ENCODE data around the gene PCNX2.

Gene PCNX2

GRCh38 chr1:232954594-232955365, 340.7 kb downstream of the PCNX2 start:
- no peak for TF ChIP-seq CTCF (IDR thresholded peaks at IDR 0.05)

DNA sequence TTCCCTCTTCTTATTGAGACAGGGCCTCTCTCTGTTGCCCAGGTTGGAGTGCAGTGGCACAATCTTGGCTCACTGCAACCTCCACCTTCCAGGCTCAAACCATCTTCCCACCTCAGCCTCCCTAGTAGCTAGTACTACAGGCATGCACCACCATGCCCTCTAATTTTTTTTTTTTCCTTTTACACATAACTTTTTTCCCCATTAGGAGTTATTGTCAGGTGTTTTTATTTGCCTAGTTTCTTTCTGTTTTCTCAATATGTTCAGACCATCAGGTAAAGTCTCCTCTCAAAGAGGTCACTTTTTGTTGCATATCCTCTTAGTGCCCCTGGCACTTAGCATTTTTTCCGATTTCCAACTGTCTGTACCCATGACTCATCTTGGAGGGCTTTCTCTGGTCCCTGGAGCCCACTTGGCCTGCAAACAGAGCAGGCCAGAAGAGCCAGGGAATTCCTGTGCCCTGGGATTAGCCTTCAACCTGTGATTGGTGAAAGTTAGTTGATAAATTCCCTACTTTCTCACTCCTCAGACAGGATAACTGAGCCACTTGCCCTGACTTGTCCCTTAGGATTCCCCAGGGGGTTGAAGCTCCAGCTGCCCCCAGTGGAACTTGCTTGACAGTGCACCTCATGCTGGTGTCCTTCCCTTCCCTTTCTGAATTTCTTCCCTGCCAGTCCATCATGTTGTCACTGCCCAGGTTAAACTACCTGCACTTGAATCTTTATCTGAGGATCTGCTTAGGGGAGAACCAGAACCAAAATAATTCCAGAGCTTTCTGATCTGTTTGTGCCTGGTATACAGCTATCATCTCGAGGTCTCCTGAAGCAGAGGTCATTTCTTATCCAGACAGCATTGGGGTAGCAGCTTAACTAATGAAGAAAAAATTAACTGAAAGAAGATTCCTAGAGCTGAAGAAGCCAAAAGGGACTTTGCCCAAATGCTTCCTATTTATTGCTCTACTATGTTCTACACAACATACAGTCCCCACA, 342.7 kb downstream of the PCNX2 start:
- TF ChIP-seq CTCF (IDR thresholded peaks at IDR 0.05): peak; percentile 77

DNA sequence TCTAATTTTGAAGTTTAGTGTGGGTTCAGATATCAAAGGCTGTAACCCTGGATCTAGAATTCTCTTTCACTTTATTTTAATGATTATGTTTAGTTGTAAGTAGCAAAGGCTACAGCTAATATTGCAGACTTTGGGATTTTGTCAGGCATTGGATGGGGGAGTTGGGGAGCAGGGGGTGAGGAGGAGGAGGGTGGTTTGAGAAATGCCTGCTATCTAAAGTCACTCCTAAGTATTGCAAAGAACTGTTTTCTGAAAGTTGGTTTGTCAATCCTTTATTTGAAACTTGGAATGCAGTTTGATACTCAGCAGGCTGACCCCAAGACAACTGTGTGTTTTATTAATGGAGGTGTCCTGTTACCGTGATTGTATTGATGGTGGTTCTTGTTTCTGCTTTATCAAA, 343.9 kb downstream of the PCNX2 start:
- no peak for TF ChIP-seq CTCF (IDR thresholded peaks at IDR 0.05)

GRCh38 chr1:232951180-232951579, 344.3 kb downstream of the PCNX2 start:
- no peak for TF ChIP-seq CTCF (IDR thresholded peaks at IDR 0.05)

DNA sequence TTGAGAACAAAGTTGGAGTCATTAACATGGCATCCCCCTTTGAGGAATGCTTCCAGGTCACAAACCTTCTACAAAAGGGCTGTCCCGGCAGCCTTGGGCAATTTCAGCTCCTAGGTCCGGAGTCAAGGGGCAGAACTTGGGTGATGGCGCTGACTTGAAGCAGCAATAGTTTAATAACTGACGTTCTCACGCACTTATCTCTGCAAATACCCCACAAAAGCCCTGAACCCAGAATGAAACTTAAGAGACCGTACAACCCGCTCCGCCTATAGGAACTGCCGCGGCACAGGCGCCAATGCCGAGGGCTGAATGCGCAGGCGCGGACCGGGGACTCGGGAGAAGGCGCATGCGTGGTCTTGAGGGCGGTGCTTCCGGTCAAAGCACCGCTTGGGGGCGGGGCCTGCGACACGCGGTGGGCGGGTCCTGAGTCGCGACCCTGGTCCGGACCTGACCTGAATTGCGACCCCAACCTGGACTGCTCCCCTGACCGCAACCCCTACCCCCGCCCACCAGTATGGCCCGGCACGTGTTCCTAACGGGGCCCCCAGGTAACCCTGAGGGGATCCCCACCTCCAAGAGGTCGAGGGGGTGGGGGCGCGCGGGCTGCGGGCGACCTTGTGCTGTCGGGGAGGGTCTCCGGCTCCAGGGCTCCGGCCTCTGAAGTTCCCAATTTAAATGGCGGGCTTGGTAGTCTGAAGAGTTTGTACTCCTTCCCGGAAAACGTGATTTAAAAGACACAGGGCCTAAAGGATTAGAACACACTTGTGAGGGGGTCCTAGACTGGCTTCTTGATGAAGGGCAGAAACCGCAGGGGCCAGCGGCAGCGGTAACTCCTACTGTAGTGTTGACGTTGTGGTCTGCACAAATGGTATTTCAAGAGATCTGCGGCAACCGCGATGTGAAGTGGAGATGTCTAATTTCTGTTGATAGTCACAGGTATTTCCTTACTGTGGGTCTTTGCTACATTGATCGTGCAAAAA, 345.0 kb downstream of the PCNX2 start, which contains the start of gene NTPCR:
Gene NTPCR, plus strand, starts transcription at position 415 of the 980 bp plus-strand sequence. Its CDS starts 100 bp downstream, at position 515.
- TF ChIP-seq CTCF (IDR thresholded peaks at IDR 0.05): no peak

GRCh38 chr1:232949636-232950196, 345.8 kb downstream of the PCNX2 start:
- TF ChIP-seq CTCF (IDR thresholded peaks at IDR 0.05): no peak
